Measurements from ENCODE around the gene CIAO3. TPM values are rescaled to one million over a fixed set of nuclear protein-coding genes. Genes with fewer than 3 reads are reported as not detected.

CIAO3 gene
- total and polyA plus RNA-seq, 10 of the 15 experiments (the other 5 are each of a cell fraction or from before 2014, with no cell fraction given): 1.4 to 37.5 (median 30.8) TPM

- 0 out of 2 replicates have a peak, but pooled peaks have one; percentile 43 for TF ChIP-seq TARDBP (IDR thresholded peaks at IDR 0.05; ENCODE audit: borderline replicate concordance)
- TF ChIP-seq ZNF622 (IDR thresholded peaks at IDR 0.05): no peak
- no peak for TF ChIP-seq JUNB (IDR thresholded peaks at IDR 0.05)
- TF ChIP-seq MXI1 (IDR thresholded peaks at IDR 0.05; ENCODE audit: low read depth, low read length): peak; percentile 77; the same call in 1 of the 2 replicates
- TF ChIP-seq TCF7 (IDR thresholded peaks at IDR 0.05; ENCODE audit: borderline replicate concordance): no peak
- TF ChIP-seq NKRF (conservative IDR thresholded peaks at IDR 0.05): peak; percentile 95
- TF ChIP-seq SMARCA5 (IDR thresholded peaks at IDR 0.05): no peak; the same call in 1 of the 2 replicates
- no peak for TF ChIP-seq KDM1A (IDR thresholded peaks at IDR 0.05; ENCODE audit: borderline replicate concordance)
- no peak; the same call in 1 of the 2 replicates for TF ChIP-seq CREM (IDR thresholded peaks at IDR 0.05; ENCODE audit: low read depth)
- TF ChIP-seq ZNF384 (IDR thresholded peaks at IDR 0.05; ENCODE audit: borderline replicate concordance, low read depth, low read length): no peak
- TF ChIP-seq PRDM15 (CRISPR knock-in tag; IDR thresholded peaks at IDR 0.05): no peak
- no peak for TF ChIP-seq ATF3 (IDR thresholded peaks at IDR 0.05; ENCODE audit: borderline replicate concordance, extremely low read depth, low read depth, low read length)
- no peak for TF ChIP-seq RAD21 (IDR thresholded peaks at IDR 0.05; ENCODE audit: insufficient read depth, low read depth, low read length)
- TF ChIP-seq PML (IDR thresholded peaks at IDR 0.05; ENCODE audit: low read length): peak; percentile 79; the same call in 1 of the 2 replicates
- TF ChIP-seq IRF3 (IDR thresholded peaks at IDR 0.05): 0 out of 2 replicates have a peak, but pooled peaks have one; percentile 55
- no peak for TF ChIP-seq BRCA1 (IDR thresholded peaks at IDR 0.05; ENCODE audit: low read depth, low read length)
- TF ChIP-seq BMI1 (IDR thresholded peaks at IDR 0.05; ENCODE audit: borderline replicate concordance): no peak
- TF ChIP-seq SPI1 (IDR thresholded peaks at IDR 0.05; ENCODE audit: borderline replicate concordance, insufficient read depth, low read depth, low read length): no peak
Observed at GRCh38 chr16:720990-721764, 19.6 kb downstream of the CIAO3 start, which contains the start of gene ANTKMT (continued).

Data from GM12878 (cell line).